ENCODE measurements around the gene PLXND1.

DNA sequence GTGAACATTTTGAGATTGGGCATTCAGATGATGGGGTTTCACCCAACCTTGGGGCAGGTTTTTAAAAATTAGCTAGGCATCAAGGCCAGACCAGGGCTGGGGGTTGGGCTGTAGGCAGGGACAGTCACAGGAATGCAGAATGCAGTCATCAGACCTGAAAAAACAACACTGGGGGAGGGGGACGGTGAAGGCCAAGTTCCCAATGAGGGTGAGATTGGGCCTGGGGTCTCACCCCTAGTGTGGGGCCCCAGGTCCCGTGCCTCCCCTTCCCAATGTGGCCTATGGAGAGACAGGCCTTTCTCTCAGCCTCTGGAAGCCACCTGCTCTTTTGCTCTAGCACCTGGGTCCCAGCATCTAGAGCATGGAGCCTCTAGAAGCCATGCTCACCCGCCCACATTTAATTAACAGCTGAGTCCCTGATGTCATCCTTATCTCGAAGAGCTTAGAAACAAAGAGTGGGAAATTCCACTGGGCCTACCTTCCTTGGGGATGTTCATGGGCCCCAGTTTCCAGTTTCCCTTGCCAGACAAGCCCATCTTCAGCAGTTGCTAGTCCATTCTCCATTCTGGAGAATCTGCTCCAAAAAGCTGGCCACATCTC lies 71.9 kb downstream of the PLXND1 start:
- TF ChIP-seq, protein P1, sequence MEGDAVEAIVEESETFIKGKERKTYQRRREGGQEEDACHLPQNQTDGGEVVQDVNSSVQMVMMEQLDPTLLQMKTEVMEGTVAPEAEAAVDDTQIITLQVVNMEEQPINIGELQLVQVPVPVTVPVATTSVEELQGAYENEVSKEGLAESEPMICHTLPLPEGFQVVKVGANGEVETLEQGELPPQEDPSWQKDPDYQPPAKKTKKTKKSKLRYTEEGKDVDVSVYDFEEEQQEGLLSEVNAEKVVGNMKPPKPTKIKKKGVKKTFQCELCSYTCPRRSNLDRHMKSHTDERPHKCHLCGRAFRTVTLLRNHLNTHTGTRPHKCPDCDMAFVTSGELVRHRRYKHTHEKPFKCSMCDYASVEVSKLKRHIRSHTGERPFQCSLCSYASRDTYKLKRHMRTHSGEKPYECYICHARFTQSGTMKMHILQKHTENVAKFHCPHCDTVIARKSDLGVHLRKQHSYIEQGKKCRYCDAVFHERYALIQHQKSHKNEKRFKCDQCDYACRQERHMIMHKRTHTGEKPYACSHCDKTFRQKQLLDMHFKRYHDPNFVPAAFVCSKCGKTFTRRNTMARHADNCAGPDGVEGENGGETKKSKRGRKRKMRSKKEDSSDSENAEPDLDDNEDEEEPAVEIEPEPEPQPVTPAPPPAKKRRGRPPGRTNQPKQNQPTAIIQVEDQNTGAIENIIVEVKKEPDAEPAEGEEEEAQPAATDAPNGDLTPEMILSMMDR (IDR thresholded peaks at IDR 0.05), result no peak
- TF ChIP-seq EZH2 (IDR thresholded peaks at IDR 0.05; ENCODE audit: borderline replicate concordance, insufficient read depth, low read depth, low read length, poor library complexity, severe bottlenecking), result no peak
